HUES48 (cell line): ENCODE results near the gene AQP5.
"Not testable (repeated sequence)": the region's sequence is repeated elsewhere in the genome, so short reads cannot be mapped to it uniquely, and the experiment has no call there.

Experiments
- H3K27ac ChIP-seq: one replicate; pipeline ENCODE4 v1.7.0; 2013; ENCODE audit warnings: low read depth, low read length, inconsistent platforms
- H3K27me3 ChIP-seq: 2 replicates; pipeline ENCODE4 v1.6.1; 2013; ENCODE audit warnings: mild to moderate bottlenecking, low read length; ENCODE audit not compliant: control insufficient read depth, insufficient read depth
- H3K36me3 ChIP-seq: 2 replicates; pipeline ENCODE4 v1.6.1; 2013; ENCODE audit warnings: low read length; ENCODE audit not compliant: control insufficient read depth, insufficient read depth
- H3K4me1 ChIP-seq: 2 replicates; pipeline ENCODE4 v1.6.1; 2013; ENCODE audit warnings: mild to moderate bottlenecking, low read length; ENCODE audit not compliant: control insufficient read depth, insufficient read depth
- H3K4me3 ChIP-seq: 2 replicates; pipeline ENCODE4 v1.5.1; 2013; ENCODE audit warnings: mild to moderate bottlenecking, low read depth, low read length
- H3K9ac ChIP-seq: 2 replicates; pipeline ENCODE4 v1.6.1; 2013; ENCODE audit warnings: mild to moderate bottlenecking, low read depth, low read length, moderate library complexity
- H3K9me3 ChIP-seq: 2 replicates; pipeline ENCODE4 v1.6.1; 2013; ENCODE audit warnings: low read length; ENCODE audit not compliant: control insufficient read depth, insufficient read depth

Gene AQP5

DNA sequence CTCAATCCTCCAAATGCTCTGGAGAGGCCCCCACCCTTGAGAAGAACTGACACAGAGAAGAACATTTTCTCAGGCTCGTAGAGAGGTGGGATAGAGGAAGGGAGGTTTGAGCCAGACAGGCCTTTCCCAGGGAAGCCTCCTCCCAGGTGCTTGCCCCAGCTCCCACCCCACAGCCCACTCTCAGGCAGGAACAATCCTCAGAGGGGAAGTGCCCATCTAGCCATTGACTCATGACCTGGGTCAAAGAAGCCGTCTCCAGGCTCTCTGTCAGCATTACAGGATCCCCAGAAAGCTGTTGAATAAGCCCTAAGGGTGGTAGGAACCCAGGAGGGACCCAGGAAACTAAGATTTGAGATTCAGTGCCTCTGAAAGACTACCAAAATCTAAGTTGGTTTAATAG lies 14.9 kb downstream of the AQP5 start:
- Histone ChIP-seq H3K36me3 (no peaks in the 10 kb centered on the region), H3K27me3 (0 out of 2 replicates have a peak, but pooled peaks cover under 1% of the 10 kb centered on the region), H3K9me3 (no peaks in the 10 kb centered on the region), H3K4me1 (peaks cover 7% of the 10 kb centered on the region; the same call in 1 of the 2 replicates), H3K9ac (no peak overlapping the region), H3K27ac (no peak overlapping the region), H3K4me3 (no peak overlapping the region)

DNA sequence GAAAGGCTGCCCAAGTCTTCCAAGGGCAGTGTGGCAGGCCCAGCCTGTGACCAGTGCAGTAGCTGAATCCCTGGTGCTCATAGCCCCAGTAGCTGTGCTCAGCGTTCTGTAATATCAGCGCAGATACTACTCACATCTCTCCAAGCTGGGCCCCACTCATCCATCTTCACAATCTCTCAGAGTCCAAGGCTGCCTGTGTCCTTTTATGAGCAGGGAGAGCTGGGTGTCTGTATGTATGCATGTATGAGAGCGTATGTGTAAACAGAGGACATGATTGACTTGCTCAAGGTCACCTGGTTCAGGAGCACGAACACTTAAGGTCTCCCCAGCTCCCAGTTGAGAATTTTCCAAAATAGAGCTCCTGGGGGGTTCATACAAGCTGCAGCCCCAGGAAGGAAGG lies 16.5 kb downstream of the AQP5 start:
- Histone ChIP-seq H3K9ac (no peak overlapping the region), H3K9me3 (no peaks in the 10 kb centered on the region), H3K27me3 (no peaks in the 10 kb centered on the region), H3K36me3 (no peaks in the 10 kb centered on the region), H3K27ac (no peak overlapping the region), H3K4me3 (no peak overlapping the region), H3K4me1 (peaks cover 7% of the 10 kb centered on the region; the same call in 1 of the 2 replicates)

DNA sequence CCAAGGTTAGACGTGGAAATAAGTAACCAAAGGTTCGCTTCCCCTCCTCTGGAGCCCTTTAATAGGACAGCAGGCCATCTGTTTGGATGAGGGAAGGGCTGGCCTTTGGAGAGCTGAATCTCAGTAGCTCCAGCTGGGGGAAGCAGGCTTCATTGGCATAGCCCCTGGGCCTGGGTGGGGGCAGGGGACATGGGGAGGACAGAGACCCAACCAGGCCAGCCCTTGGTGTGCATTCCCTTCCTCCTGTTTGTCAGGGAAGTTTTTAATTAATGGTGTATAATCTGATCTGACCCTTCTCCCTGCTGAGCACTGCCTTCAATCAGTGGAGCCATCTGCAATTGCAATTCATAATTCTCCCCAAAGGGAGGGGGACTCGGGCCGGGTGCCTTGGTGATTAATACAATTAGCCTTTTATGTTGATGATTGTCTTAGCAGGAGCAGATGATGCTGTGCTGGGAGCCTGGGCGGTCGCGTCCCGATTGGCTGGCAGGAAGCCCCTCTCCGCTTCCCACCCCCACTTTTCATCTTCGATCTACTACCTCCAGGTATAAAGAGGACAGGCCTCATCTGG lies 17.4 kb downstream of the AQP5 start:
- H3K4me3 ChIP-seq = no peak overlapping the region
- H3K27me3 ChIP-seq = no peaks in the 10 kb centered on the region
- peaks cover 7% of the 10 kb centered on the region; the same call in 1 of the 2 replicates for H3K4me1 ChIP-seq
- H3K9ac ChIP-seq = no peak overlapping the region; the same call in 1 of the 2 replicates
- no peaks in the 10 kb centered on the region for H3K9me3 ChIP-seq
- H3K27ac ChIP-seq = no peak overlapping the region
- H3K36me3 ChIP-seq = no peaks in the 10 kb centered on the region

DNA sequence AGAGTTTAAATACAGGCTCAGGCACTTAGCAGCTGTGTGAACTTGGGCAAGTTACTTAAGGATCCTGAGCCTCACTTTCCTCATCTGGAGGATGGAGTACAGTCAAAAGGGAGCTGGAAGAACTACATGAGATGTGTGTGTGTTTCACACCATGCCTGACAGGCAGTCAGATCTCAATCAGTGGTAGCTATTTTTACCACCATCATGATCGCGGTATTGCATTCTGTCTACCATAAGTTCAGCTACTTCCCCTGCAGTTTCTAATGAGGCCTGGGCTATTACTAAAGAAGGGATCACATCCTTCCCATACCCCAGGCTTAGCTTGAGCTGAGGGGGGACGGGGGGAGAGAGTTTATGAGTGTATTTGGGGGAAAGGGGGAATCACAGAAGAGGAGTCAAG lies 18.1 kb downstream of the AQP5 start:
- Histone ChIP-seq H3K9me3 (no peaks in the 10 kb centered on the region), H3K9ac (no peak overlapping the region), H3K27me3 (no peaks in the 10 kb centered on the region), H3K27ac (no peak overlapping the region), H3K4me1 (peaks cover 9% of the 10 kb centered on the region; the same call in 1 of the 2 replicates), H3K36me3 (no peaks in the 10 kb centered on the region), H3K4me3 (no peak overlapping the region)

DNA sequence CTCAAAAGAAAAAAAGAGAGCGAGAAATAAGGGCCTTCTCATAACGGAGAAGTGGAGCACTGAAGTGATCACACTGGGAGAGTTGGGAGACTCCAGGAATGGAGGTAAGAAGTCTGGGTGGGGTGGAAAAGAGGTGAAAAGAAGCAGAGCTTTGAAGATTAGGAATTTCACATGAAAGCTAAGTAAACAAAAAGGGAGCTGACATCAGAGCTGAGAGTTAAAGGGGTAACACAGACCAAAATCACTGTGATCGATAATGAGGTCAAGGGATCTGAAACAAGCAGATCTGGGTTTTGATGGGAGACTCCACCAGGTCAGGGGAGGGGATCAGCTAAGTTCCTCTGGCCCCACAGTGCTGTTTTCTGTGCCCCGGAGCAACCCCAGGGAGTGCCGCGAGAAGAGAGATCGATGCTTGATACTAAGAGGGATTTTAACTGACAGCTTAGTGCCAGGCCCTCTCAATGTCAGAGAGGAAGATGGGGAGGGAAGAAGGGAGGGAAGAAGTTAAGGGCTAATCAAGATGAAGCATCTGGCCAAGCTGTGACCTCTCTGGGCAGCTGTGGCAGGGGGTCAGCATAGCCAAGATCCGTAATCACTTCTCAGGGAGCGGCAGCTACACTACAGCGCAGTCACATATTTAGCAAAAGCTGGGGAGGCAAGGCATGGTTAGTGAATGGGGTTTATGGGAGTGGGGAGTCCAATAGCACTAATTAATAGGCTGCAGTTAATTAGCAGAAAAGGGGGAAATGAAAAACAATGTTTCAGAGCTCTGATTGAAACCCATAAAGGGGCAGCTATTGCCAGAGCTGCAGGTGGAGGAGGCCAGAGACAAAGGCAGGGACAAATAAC lies 19.1 kb downstream of the AQP5 start:
- Histone ChIP-seq H3K27me3 (no peaks in the 10 kb centered on the region), H3K9me3 (no peaks in the 10 kb centered on the region), H3K27ac (no peak overlapping the region), H3K9ac (no peak overlapping the region), H3K4me1 (peaks cover 18% of the 10 kb centered on the region; the same call in 1 of the 2 replicates), H3K4me3 (no peak overlapping the region), H3K36me3 (no peaks in the 10 kb centered on the region)

DNA sequence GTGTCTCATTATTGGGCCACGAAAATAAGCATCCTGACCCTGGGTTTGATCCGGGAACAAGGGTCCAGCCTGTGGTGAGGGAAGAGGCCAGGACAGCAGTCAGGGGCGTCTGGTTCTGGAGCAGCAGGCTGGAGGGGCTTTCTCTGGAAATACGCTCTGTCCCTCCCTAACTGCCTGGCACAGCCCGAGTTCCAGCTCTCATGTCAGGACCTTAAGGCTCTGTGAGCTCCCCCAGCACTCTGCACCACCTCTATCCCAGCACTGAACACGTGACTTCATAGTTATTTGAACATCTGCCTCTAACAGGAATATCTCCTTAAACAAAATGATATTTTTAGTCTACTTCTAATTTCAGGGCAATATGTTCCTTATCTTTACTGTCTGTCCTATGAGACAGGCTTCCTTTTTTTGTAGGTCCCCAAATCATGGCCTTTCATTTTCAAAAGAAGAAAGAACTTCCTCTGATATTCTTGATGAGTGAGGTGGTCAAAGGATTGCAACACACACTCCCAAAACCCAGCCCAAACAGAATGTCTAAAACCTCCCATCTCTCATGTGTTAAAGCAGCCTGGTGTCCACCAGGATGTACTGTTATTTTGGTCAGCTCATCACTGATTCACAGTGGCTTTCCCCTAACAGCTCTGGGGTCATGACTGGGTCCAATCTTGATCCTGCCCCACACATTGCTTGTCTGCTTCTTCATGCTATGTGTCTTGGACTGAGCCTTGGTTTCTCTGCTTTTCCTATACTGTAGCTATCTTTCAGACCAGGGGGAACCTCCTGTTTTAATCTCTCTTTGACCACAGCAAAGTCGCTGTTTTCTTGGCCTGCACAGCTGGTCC lies 20.8 kb downstream of the AQP5 start:
- Histone ChIP-seq H3K36me3 (0 out of 2 replicates have a peak, but pooled peaks cover 1% of the 10 kb centered on the region), H3K9me3 (no peaks in the 10 kb centered on the region), H3K27ac (no peak overlapping the region), H3K9ac (no peak overlapping the region), H3K27me3 (no peaks in the 10 kb centered on the region), H3K4me1 (peaks cover 22% of the 10 kb centered on the region; the same call in 1 of the 2 replicates), H3K4me3 (no peak overlapping the region)

DNA sequence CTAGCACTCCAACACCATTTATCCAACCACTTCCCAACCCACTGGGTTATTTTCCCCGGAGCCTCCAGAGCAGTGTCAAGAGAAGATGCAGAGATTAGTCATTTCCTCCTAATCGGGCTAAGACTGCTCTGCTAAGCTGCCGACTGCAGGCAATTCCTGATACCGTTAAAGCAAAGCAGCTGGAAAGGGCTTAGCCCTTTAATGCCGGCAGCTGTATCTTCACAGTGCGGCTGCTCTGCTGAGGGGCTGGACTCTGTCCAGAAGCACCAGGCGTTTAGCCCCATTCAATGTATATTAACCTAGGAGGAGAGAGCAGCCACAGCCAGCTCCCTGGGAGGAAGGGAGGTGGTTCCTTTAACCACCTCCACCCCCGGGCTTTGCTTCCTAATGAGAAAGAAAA lies 22.2 kb downstream of the AQP5 start:
- Histone ChIP-seq H3K27me3 (no peaks in the 10 kb centered on the region), H3K9ac (no peak overlapping the region), H3K27ac (peak overlapping the region; percentile 9), H3K4me3 (no peak overlapping the region), H3K9me3 (no peaks in the 10 kb centered on the region), H3K4me1 (peaks cover 17% of the 10 kb centered on the region; the same call in 1 of the 2 replicates), H3K36me3 (peaks cover 15% of the 10 kb centered on the region)

DNA sequence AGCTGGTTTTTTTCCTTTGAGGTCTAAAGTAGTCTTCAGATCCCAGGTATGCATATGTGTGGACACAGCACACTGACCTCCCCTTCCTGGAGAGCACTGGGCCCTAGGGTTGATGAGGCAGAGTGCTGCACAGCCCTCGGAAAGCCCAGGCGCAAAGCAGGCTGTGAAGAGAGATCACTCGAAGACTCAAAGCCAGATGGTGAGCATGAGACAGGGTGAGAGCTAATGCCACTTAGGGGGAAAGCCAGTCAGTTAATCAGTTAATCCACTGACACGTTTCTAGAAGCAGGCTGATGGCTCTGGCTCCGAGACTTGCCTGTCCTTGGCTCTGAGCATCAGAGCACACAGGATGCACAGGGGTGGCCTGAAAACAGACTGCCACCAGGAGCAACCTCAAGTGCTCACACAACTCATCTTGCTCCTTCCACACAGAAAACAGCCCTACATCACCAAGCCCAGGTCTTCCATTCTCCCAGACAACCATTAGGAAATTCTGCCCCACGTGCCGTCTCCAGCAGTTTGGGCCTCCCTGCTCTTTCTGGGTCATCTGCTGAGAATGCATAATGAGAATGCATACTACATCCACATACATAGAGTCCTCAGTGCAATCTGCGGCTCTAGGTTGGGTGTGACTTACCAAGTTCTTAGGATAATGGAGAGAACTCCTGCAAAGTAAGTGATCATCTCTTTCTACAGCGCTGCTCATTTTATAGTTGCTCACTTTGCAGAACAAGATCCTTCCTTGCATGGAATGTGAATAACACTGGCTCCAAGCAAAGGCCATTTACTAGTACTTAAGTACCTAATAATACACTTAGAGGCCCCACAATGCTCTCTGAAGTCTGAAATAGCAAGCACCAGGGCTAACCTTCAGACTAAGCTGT lies 23.0 kb downstream of the AQP5 start:
- H3K27ac ChIP-seq = peak overlapping the region; percentile 8
- H3K4me3 ChIP-seq = no peak overlapping the region
- H3K9me3 ChIP-seq = no peaks in the 10 kb centered on the region
- H3K4me1 ChIP-seq = peaks cover 15% of the 10 kb centered on the region; the same call in 1 of the 2 replicates
- H3K27me3 ChIP-seq = no peaks in the 10 kb centered on the region
- H3K9ac ChIP-seq = no peak overlapping the region
- H3K36me3 ChIP-seq = peaks cover 23% of the 10 kb centered on the region

DNA sequence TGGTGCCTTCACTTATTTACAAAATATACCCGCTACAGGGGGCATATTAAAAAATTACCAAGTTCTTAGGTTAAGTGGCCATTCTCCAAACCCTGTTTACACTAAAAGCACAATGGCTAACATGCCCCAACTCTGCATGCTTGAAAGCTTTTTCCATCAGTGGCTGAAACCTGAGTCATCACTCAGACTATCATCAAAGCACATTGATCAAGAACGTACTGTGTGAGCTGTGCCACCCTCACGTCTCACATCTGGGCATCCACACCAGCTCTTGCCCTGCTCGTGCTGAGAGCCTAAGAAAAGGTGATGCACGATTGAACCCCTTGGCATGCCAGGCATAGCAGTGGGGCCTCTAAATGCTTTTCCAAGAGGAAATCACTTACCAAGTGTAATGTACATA lies 24.3 kb downstream of the AQP5 start:
- no peak overlapping the region for H3K4me3 ChIP-seq
- H3K9me3 ChIP-seq = no peaks in the 10 kb centered on the region
- no peak overlapping the region for H3K9ac ChIP-seq
- peak overlapping the region; percentile 14 for H3K27ac ChIP-seq
- H3K27me3 ChIP-seq = no peaks in the 10 kb centered on the region
- peaks cover 36% of the 10 kb centered on the region for H3K36me3 ChIP-seq
- peaks cover 15% of the 10 kb centered on the region; the same call in 1 of the 2 replicates for H3K4me1 ChIP-seq

DNA sequence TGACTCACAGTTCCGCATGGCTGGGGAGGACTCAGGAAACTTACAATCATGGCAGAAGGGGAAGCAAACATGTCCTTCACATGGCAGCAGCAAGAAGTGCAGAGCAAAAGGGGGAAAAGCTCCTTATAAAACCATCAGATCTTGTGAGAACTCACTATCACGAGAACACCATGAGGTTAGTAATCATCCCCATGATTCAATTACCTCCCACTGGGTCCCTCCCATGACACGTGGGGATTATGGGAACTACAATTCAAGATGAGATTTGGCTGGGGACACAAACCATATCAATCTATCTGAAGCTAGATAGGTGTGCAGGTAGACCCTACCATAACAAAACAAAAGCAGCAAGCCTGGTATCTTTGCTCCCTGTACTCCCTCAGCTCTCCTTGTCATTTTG lies 24.8 kb downstream of the AQP5 start:
- not testable (repeated sequence) for H3K9ac ChIP-seq, H3K4me3 ChIP-seq, H3K9me3 ChIP-seq, H3K27ac ChIP-seq, H3K27me3 ChIP-seq
- H3K4me1 ChIP-seq = peaks cover 15% of the 10 kb centered on the region; the same call in 1 of the 2 replicates
- H3K36me3 ChIP-seq = peaks cover 38% of the 10 kb centered on the region
